GM19467 (cell line): ENCODE results near the gene LTF.
"Not testable (repeated sequence)": the region's sequence is repeated elsewhere in the genome, so short reads cannot be mapped to it uniquely, and the experiment has no call there.

Source experiments
- ATAC-seq: cut with Tn5 transposase; IDR thresholded peaks from one replicate; pipeline ENCODE4 v1.9.1; 2021; ENCODE audit warnings: mild to moderate bottlenecking, moderate library complexity; ENCODE audit not compliant: unreplicated experiment

Gene LTF

GRCh38 chr3:46464326-46465195 lies at the start of gene LTF:
Gene LTF, minus strand, starts transcription at chr3:46464905. Its CDS starts 38 bp downstream, at chr3:46464867.
- no peak for ATAC-seq

DNA sequence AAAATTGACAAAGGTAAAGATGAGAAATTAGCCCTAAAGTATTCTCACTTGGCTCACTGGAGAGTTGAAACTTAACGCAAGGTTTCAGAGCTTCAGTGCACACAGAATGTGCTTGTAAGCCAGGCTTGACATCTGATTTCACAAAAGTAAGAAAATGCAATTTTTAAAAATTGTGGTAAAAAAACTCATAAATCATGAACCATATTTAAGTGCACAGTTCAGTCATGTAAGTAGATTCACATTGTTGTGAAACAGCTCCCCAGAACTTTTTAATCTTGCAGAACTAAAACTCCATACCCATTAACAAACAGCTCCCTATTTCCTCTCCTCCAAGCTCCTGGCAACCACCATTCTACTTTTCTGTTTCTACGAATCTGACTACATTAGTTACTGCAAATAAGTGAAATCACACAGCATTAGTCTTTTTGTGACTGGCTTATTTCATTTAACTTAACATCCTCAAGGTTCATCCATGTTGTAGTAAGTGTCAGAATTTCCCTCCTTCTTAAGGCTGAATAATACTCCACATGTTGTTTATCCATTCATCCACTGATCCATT lies 47.6 kb upstream of the LTF start:
- ATAC-seq, result no peak

- ATAC-seq, result no peak
Observed at GRCh38 chr3:46509661-46510187, 45.0 kb upstream of the LTF start.

DNA sequence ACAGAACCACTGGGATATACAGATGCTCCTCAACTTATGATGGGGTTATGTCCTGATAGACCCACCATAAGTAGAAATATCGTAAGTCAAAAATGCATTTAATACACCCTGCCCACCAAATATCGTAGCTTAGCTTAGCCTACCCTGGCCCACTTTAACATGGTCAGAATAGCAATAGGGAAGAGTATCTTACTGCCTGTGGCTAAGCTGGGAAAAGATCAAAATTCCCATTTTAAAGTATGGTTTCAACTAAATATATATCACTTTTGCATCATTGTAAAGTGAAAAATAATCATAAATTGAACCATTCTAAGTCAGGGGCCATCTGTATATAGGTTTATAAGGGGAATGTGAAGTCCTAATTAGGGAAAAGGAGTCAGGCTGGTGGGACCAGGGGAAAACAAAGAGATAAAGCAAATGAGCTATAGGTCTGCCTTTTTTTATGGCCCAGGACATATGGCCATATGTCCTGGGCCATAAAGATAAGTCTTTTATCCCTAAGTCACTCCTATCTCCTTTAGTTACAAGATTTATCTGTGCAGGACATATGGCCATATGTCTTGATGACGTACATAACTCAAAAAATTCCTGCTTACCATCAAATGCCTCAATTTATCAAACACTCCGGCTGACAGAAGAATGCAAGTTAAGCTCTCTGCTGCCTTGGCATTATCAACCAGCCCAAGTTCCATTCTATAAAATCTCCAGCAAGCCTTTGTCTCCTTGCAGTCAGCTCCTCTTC lies 44.3 kb upstream of the LTF start:
- no peak for ATAC-seq

DNA sequence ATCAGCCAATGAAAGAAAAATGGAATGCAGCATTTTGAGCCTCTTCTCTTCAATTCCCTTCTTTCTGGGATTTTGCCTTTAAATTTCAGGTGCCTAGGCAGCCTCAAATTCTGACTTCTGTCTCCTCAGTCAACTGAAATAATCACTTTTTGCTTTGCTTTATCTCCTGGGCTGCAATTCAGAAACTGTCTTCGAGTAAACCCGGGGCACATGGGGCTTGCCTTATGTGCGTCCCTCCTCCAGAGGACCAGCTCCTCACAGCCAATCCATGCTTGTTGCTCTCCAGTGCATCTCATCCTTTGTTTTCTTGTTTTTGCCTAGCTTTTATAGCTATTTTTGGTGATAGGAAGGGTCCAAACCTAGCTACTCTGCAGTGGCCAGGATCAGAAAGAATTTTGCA lies 41.8 kb upstream of the LTF start:
- ATAC-seq, result no peak

- no peak for ATAC-seq
Observed at GRCh38 chr3:46505953-46506352, 41.2 kb upstream of the LTF start.

DNA sequence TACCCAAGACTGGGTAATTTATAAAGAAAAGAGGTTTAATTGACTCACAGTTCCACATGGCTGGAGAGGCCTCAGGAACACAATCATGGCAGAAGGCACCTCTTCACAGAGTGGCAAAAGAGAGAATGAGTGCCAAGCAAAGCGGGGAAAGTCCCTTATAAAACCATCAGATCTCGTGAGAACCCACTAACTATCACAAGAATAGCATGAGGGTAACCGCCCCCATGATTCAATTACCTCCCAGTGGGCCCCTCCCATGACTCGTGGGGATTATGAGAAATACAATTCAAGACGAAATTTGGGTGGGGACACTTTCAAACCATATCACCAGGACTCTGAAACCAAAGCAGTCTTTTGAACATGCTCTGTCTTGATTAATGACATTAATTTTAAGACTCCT lies 40.1 kb upstream of the LTF start:
- no peak for ATAC-seq

DNA sequence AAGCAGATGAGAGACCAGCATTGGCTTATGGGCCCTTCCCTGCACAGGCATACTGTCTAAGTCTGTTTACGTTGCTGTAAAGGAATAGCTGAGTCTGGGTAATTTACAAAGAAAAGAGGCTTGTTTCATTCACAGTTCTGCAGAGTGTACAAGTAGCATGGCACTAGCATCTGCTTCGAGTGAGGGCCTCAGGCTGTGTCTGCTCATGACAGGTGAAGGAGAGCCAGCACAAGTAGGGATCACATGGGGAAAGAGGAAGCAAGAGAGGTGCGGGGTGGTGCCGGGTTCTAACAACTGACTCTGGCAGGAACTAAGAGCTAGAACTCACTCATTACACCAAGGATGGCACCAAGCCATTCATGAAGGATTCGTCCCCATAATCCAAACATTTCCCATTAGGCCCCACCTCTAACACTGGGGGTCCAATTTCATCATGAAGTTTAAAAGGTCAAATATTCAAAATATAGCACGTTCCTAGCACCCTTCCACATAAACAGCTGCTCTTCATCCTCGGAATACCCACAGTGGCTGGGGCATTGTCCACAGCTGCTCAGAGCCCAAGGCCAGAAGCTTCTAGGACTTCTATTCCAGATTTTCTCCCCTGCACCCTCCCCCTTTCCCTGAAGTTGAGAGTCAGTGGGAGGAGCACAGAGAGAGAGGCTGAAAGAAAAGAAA lies 38.6 kb upstream of the LTF start:
- no peak for ATAC-seq

DNA sequence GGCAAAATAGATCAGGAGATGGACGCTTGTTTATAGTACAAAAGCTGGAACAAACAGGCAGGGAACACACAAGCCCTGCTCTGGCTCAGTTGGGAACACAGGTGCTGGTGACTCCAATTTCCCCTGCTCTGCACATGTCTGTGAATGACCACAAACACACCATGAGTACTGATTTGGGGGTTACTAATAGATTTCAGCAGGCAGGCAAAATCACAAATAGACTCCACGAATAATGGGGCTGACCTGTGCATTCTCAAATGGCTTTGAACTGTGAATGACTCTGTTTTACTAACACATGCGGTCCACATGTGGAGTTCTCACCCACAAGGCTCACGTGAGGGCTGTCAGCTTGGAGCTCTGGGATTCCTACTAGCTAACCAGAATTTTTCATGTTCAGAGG lies 37.0 kb upstream of the LTF start:
- no peak for ATAC-seq

DNA sequence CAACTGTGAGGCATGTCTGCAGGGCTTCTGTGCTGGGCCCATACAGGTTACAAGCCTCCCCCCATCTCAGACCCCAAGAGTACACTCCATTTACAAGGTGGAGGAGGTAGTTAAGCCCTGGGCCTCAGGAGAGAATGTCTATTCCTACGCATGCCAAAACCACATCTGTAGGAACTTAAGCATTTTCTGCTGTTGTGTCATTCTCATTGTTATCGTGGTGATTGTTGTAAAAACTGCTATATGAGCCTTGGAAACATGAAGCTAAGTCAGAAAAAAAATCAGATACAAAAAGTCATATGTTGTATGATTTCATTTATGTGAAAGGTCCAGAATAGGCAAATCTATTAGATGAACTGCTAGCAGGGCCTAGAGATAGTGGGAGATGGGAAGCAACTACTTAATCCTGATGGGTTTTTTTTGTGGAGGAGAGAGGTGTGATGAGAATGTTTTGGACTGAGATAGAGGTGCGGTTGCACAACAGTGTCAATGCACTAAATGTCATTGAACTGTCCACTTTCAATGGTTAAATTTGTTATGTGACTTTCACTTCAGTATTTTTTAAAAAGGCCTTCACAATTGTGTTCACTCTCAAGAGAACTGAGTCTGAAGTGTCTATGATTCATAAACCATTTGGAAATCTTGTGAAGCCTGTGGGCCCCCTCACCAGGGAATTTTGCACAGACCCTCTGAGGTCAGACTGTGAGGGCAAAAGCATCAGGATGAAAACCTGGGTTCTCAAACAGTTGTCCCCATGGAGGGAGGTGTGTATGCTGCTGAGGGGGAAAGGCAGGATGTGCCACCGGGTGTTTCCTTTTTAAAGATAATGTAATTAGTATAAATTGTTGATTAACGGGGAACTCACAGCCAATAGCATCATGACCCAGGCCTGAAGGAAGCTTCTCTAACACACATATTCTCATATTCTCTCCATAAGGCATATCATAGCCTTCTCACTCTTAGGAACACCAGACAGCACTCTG lies 36.2 kb upstream of the LTF start:
- no peak for ATAC-seq

- ATAC-seq, result no peak
Observed at GRCh38 chr3:46498916-46499519, 34.3 kb upstream of the LTF start.

GRCh38 chr3:46497556-46498265 lies 33.0 kb upstream of the LTF start, which contains the start of gene RTP3:
Gene RTP3, plus strand, starts transcription at chr3:46497976. Its CDS starts 87 bp downstream, at chr3:46498063.
- ATAC-seq, result no peak

GRCh38 chr3:46496746-46497555 lies 32.2 kb upstream of the LTF start:
- ATAC-seq, result no peak

DNA sequence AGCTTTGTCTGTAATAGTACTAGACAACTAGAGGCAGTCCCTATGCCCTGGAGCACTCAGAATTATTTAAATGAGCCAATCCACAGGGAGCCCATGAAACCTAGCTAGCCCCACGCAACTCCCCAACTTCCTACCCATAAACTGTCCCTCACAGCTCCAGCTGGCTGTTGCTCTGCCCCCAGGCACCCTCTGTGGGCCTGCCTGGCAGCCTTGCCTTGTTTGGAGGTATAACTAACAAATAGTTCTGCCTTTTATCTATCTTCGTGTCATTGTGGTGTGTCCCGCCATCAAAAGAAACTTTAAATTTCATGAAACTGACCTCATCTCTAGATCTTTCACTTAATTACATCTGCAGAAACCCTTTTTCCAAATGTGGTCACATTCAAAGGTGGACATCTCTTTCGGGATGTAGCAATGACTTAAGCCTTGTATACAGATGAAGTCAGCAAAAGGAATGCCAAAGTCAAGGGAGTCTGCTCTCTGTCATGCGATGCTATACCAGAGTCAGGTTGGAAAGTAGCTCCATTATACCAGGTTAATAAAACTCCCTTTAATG lies 31.3 kb upstream of the LTF start:
- ATAC-seq, result no peak

DNA sequence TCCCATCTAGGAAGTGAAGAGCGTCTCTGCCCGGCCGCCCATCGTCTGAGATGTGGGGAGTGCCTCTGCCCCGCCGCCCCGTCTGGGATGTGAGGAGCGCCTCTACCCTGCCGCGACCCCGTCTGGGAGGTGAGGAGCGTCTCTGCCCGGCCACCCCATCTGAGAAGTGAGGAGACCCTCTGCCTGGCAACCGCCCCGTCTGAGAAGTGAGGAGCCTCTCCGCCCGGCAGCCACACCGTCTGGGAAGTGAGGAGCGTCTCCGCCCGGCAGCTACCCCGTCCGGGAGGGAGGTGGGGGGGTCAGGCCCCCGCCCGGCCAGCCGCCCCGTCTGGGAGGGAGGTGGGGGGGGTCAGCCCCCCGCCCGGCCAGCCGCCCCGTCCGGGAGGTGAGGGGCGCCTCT lies 29.8 kb upstream of the LTF start:
- ATAC-seq, result not testable (repeated sequence)

DNA sequence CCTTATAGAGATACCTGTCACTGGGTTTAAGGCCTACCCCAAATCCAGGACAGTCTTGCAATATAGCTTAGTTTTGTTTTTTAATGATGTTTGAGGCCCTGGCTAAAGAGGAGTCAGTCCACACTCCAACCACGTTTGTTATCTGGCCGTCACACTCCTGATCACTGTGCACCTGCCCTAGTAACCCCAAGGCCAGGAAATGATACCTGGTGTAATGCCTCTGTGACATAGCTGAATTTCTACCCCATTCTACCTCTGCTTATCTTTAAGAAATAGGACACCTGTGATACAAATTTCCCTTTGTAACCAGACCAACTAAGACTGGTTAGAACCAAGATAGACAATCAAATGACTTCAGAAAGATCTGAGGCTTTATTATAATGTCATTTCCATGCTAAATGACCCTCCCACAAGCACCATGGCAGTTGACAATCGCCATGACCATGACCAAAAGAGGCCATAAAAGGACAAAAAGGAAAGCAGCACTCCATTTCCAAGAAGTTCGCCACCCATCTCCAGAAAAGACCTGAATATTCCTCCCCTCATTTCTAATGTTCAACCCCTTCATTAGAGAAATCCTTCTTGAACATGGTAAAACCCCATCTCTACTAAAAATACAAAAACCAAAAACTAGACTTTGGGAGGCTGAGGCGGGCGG lies 28.3 kb upstream of the LTF start:
- ATAC-seq, result no peak
